K562 (cell line): ENCODE results near the gene RGS3. TPM values are rescaled to one million over a fixed set of nuclear protein-coding genes. Genes with fewer than 3 reads are reported as not detected.

ENCODE experiments used
- CHD7 ChIP-seq: fragments of 200-600 bp; sonication (generic); IDR thresholded peaks from one replicate; pipeline ENCODE4 v1.6.1; 2012; ENCODE audit warnings: mild to moderate bottlenecking, low read depth, low read length, inconsistent platforms
- DPF2 ChIP-seq: fragments of 450-650 bp; IDR thresholded peaks from 2 replicates; pipeline ENCODE4 v1.6.1; 2016
- HMG20A ChIP-seq: fragments of 450-650 bp; formaldehyde crosslinking; conservative IDR thresholded peaks from 2 replicates; pipeline ENCODE4 v1.4.0; 2020; ENCODE audit warnings: mild to moderate bottlenecking, mixed read lengths
- HMGN3 ChIP-seq: IDR thresholded peaks from 2 replicates; pipeline ENCODE4 v1.6.1; 2011; ENCODE audit warnings: borderline replicate concordance, low read depth, mild to moderate bottlenecking, mixed read lengths, low read length; ENCODE audit not compliant: insufficient read length; ENCODE audit errors: extremely low read depth
- NCOR1 ChIP-seq: fragments of 450-650 bp; IDR thresholded peaks from 2 replicates; pipeline ENCODE4 v1.6.1; 2016; ENCODE audit warnings: mild to moderate bottlenecking, moderate library complexity
- NFATC3 ChIP-seq: fragments of 450-650 bp; IDR thresholded peaks from 2 replicates; pipeline ENCODE4 v1.6.1; 2017; ENCODE audit warnings: mild to moderate bottlenecking
- RAD51 ChIP-seq: fragments of 450-650 bp; IDR thresholded peaks from 2 replicates; pipeline ENCODE4 v1.7.1; 2016; ENCODE audit warnings: low read depth, mild to moderate bottlenecking, borderline replicate concordance
- RBM34 ChIP-seq: fragments of 200-400 bp; formaldehyde crosslinking; IDR thresholded peaks from 2 replicates; pipeline ENCODE4 v1.6.1; 2018; ENCODE audit warnings: low read length, borderline replicate concordance; ENCODE audit not compliant: insufficient read depth
- STAG1 ChIP-seq: sonication (generic); formaldehyde crosslinking; IDR thresholded peaks from 2 replicates; pipeline ENCODE4 v1.5.0; 2020; ENCODE audit warnings: missing genetic modification reagents, borderline replicate concordance
- STAT5A ChIP-seq: IDR thresholded peaks from 2 replicates; pipeline ENCODE4 v1.6.1; 2012; ENCODE audit warnings: low read length, inconsistent platforms, borderline replicate concordance
- TRIM25 ChIP-seq: fragments of 450-650 bp; IDR thresholded peaks from 2 replicates; pipeline ENCODE4 v1.7.0; 2016; ENCODE audit warnings: borderline replicate concordance
- ZNF274 ChIP-seq: IDR thresholded peaks from 2 replicates; pipeline ENCODE4 v1.6.1; 2011; ENCODE audit warnings: low read depth, mild to moderate bottlenecking, low read length, moderate library complexity, borderline replicate concordance
- ZNF354B ChIP-seq: fragments of 250-450 bp; sonication (Bioruptor Pico); IDR thresholded peaks from 2 replicates; pipeline ENCODE4 v1.4.0; 2020
- polyA plus RNA-seq, 8 experiments: library from polyadenylated mRNA; depleted of rRNA in 4 of 8; stranded (reverse) in 5 of 8; unstranded in 3 of 8; fragments of >200 nt; fragmentation: Nextera tagmentation in 2 of 8; fragmentation: Illumina TruSeq in 1 of 8; extraction: Ambion mirVana in 2 of 8; extraction: Trizol in 1 of 8; gene quantifications; 2 replicates each; pipeline versions ENCODE4 v1.2.1 to v1.2.3, GENCODE V29; 2011 to 2014; ENCODE audit warnings: inconsistent platforms in 1 of 8, missing spikeins in 1 of 8
- total RNA-seq, 7 experiments: library from RNA; depleted of rRNA in 6 of 7; stranded (reverse); fragments of >200 nt in 6 of 7; fragmentation: Illumina TruSeq in 2 of 7; extraction: Trizol in 2 of 7; gene quantifications; 2 replicates each; pipeline versions ENCODE4 v1.2.1 to v1.2.3, GENCODE V29; 2011 to 2021; ENCODE audit warnings: low replicate concordance in 1 of 7

RGS3 gene
- total and polyA plus RNA-seq, 9 of the 15 experiments (the other 6 are each of a cell fraction or from before 2014, with no cell fraction given): 0.08 to 2.9 (median 0.95) TPM

DNA sequence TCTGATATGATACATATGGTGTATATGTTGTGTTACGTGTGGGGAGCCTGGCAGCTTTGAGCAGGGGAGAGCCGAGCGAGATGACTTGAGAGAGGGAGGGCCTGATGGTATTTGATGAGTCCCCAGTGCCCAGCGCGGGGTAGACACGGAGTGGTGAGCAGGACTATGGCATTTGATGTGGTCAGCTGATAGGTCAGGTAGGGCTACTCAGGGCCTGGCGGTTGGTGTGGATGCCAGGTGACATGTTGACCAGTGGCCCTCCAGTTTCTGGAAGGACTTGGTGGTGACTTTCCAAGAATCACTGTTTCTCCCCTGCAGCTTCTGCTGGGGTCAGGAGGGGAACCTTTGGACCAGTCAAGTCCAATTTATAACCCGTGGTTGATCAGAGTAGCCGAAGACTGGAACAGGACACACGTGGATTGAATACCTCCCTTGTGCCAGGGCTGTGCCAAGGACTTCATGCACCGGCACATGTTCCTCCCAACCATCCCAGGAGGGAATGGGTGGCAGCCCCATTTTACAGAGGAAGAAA lies 148.8 kb downstream of the RGS3 start (continued):
- TF ChIP-seq CHD7 (no peak), HMG20A (CRISPR knock-in tag) (no peak), RAD51 (no peak), STAG1 (no peak), STAT5A (no peak), ZNF274 (no peak), RBM34 (no peak), NFATC3 (no peak), ZNF354B (CRISPR knock-in tag) (no peak), DPF2 (no peak), HMGN3 (no peak), TRIM25 (no peak), NCOR1 (no peak)
